WTC11 (cell line): ENCODE results near the gene TPGS1. TPM values are rescaled to one million over a fixed set of nuclear protein-coding genes. Genes with fewer than 3 reads are reported as not detected.

ENCODE experiments used
- ATAC-seq: fragments of 200-7000 bp; cut with Tn5 transposase; 2 replicates; pipeline ENCODE4 v1.10.0; 2021; ENCODE audit warnings: mild to moderate bottlenecking, moderate library complexity
- CTCF ChIA-PET: fragments of 300-600 bp; sonication (Branson Sonifier 250); formaldehyde crosslinking; loops from one replicate; lab custom pipeline; 2021; ENCODE audit warnings: antibody characterized with exemption; lab: Charles Lee
- POLR2A ChIA-PET: fragments of 350-600 bp; sonication (Branson Sonifier 250); formaldehyde crosslinking; loops from one replicate; lab custom pipeline; 2021; ENCODE audit warnings: antibody characterized with exemption; lab: Charles Lee
- DNase-seq: peaks from one replicate; pipeline ENCODE4 v3.0.0; 2021; ENCODE audit warnings: low spot score
- H3K27ac Mint-ChIP-seq: 2 replicates; pipeline ENCODE4 v1.8.0; 2021; ENCODE audit warnings: mixed read lengths
- H3K27me3 Mint-ChIP-seq: 2 replicates; pipeline ENCODE4 v1.8.0; 2021; ENCODE audit warnings: low read depth, mild to moderate bottlenecking, moderate library complexity, mixed read lengths
- H3K36me3 Mint-ChIP-seq: 2 replicates; pipeline ENCODE4 v1.8.0; 2021; ENCODE audit warnings: mixed read lengths
- H3K4me1 Mint-ChIP-seq: 2 replicates; pipeline ENCODE4 v1.8.0; 2022; ENCODE audit warnings: mixed read lengths
- H3K4me3 Mint-ChIP-seq: 2 replicates; pipeline ENCODE4 v1.8.0; 2021; ENCODE audit warnings: mild to moderate bottlenecking, moderate library complexity, mixed read lengths
- H3K9me3 Mint-ChIP-seq: 2 replicates; pipeline ENCODE4 v1.8.0; 2021; ENCODE audit warnings: mixed read lengths
- CREB1 ChIP-seq: sonication (generic); formaldehyde crosslinking; IDR thresholded peaks from 2 replicates; pipeline ENCODE4 v1.8.0; 2023; ENCODE audit warnings: mild to moderate bottlenecking, missing genetic modification reagents
- ELF4 ChIP-seq: sonication (generic); formaldehyde crosslinking; IDR thresholded peaks from 2 replicates; pipeline ENCODE4 v1.8.1; 2022; ENCODE audit warnings: low read depth, mild to moderate bottlenecking, moderate library complexity, missing genetic modification reagents
- ESRRA ChIP-seq: sonication (generic); formaldehyde crosslinking; IDR thresholded peaks from 2 replicates; pipeline ENCODE4 v1.8.1; 2022; ENCODE audit warnings: mild to moderate bottlenecking, missing genetic modification reagents, borderline replicate concordance
- FOXJ3 ChIP-seq: sonication (generic); formaldehyde crosslinking; IDR thresholded peaks from 2 replicates; pipeline ENCODE4 v1.9.0; 2021; ENCODE audit warnings: missing genetic modification reagents, mild to moderate bottlenecking, borderline replicate concordance
- GABPB1 ChIP-seq: sonication (generic); formaldehyde crosslinking; IDR thresholded peaks from 2 replicates; pipeline ENCODE4 v1.8.1; 2023; ENCODE audit warnings: mild to moderate bottlenecking, missing genetic modification reagents
- GRHL2 ChIP-seq: fragments of 250-450 bp; sonication (Bioruptor Pico); IDR thresholded peaks from 2 replicates; pipeline ENCODE4 v1.8.0; 2022; ENCODE audit warnings: mild to moderate bottlenecking, moderate library complexity; ENCODE audit not compliant: insufficient replicate concordance, severe bottlenecking
- HMGA2 ChIP-seq: fragments of 250-450 bp; sonication (Bioruptor Pico); IDR thresholded peaks from 2 replicates; pipeline ENCODE4 v1.4.0; 2021; ENCODE audit warnings: mild to moderate bottlenecking, moderate library complexity
- MXD4 ChIP-seq: fragments of 250-450 bp; sonication (Bioruptor Pico); IDR thresholded peaks from 2 replicates; pipeline ENCODE4 v1.8.0; 2021; ENCODE audit warnings: mild to moderate bottlenecking, moderate library complexity, borderline replicate concordance
- MYBL2 ChIP-seq: sonication (generic); formaldehyde crosslinking; IDR thresholded peaks from 2 replicates; pipeline ENCODE4 v1.8.1; 2023; ENCODE audit warnings: mild to moderate bottlenecking, moderate library complexity, missing genetic modification reagents
- NR1H2 ChIP-seq: sonication (generic); formaldehyde crosslinking; IDR thresholded peaks from 2 replicates; pipeline ENCODE4 v1.9.0; 2021; ENCODE audit warnings: mild to moderate bottlenecking, moderate library complexity, missing genetic modification reagents
- NR3C1 ChIP-seq: sonication (generic); formaldehyde crosslinking; conservative IDR thresholded peaks from 2 replicates; pipeline ENCODE4 v1.8.1; 2023; ENCODE audit warnings: low read depth, mild to moderate bottlenecking, missing genetic modification reagents
- SOX15 ChIP-seq: fragments of 250-450 bp; sonication (Bioruptor Pico); IDR thresholded peaks from 2 replicates; pipeline ENCODE4 v1.9.0; 2021; ENCODE audit warnings: mild to moderate bottlenecking
- TEAD1 ChIP-seq: sonication (generic); formaldehyde crosslinking; IDR thresholded peaks from 2 replicates; pipeline ENCODE4 v1.8.0; 2022; ENCODE audit warnings: mild to moderate bottlenecking, missing genetic modification reagents
- ZNF416 ChIP-seq: fragments of 250-450 bp; sonication (Bioruptor Pico); IDR thresholded peaks from 2 replicates; pipeline ENCODE4 v1.9.0; 2021; ENCODE audit warnings: mild to moderate bottlenecking, inconsistent platforms
- total RNA-seq: library from RNA; stranded (reverse); gene quantifications from 3 replicates; pipeline ENCODE4 v1.2.3, GENCODE V29; 2021
- TF ChIP-seq, protein P1 (sequence below): sonication (generic); formaldehyde crosslinking; IDR thresholded peaks from 2 replicates; pipeline ENCODE4 v1.8.1; 2022; ENCODE audit warnings: low read depth, missing genetic modification reagents, borderline replicate concordance
- TF ChIP-seq, protein P2 (sequence below): sonication (generic); formaldehyde crosslinking; conservative IDR thresholded peaks from 2 replicates; pipeline ENCODE4 v1.8.1; 2022; ENCODE audit warnings: mild to moderate bottlenecking, missing genetic modification reagents
- TF ChIP-seq, protein P3 (sequence below): sonication (generic); formaldehyde crosslinking; IDR thresholded peaks from 2 replicates; pipeline ENCODE4 v1.8.1; 2023; ENCODE audit warnings: mild to moderate bottlenecking, missing genetic modification reagents
- TF ChIP-seq, protein P4 (sequence below): sonication (generic); formaldehyde crosslinking; IDR thresholded peaks from 2 replicates; pipeline ENCODE4 v1.8.1; 2023; ENCODE audit warnings: mild to moderate bottlenecking, missing genetic modification reagents, moderate library complexity
- TF ChIP-seq, protein P5 (sequence below): sonication (generic); formaldehyde crosslinking; IDR thresholded peaks from 2 replicates; pipeline ENCODE4 v1.8.0; 2022; ENCODE audit warnings: mild to moderate bottlenecking, missing genetic modification reagents
- TF ChIP-seq, protein P6 (sequence below): sonication (generic); formaldehyde crosslinking; IDR thresholded peaks from 2 replicates; pipeline ENCODE4 v1.8.0; 2023; ENCODE audit warnings: mild to moderate bottlenecking, missing genetic modification reagents
- TF ChIP-seq, protein P7 (sequence below): fragments of 200-600 bp; IDR thresholded peaks from 2 replicates; pipeline ENCODE4 v1.8.0; 2022; ENCODE audit warnings: antibody characterized with exemption
- TF ChIP-seq, protein P8 (sequence below): sonication (generic); formaldehyde crosslinking; IDR thresholded peaks from 2 replicates; pipeline ENCODE4 v1.8.1; 2022; ENCODE audit warnings: mild to moderate bottlenecking, missing genetic modification reagents, moderate library complexity, borderline replicate concordance

TPGS1 gene
- total RNA-seq, 1 experiment from 2014 or later: 18.8 TPM

DNA sequence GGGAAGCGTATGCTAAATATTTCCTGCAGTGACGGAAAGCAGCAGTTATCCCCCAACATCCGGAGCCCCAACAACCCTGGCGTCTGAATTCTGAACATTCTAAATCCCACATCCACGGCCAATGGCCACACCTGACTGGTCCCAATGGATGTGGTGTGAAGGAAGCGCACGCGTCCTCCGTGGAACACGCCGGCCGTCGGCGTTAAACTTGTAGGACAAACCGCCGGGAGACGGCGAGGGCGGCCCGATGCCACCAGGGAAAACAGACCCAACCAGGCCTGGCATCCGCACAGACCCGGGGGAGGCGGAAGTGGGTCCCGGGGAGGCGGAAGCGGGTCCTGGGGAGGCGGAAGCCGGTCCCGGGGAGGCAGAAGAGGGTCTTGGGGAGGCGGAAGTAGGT is 49.7 kb upstream of the TPGS1 start:
- H3K36me3 Mint-ChIP-seq: no peaks in the 10 kb centered on the region
- CTCF ChIA-PET: no interaction called here
- POLR2A ChIA-PET: no interaction called here
- H3K27ac Mint-ChIP-seq: no peak overlapping the region
- ATAC-seq: no peak
- TF ChIP-seq, protein P1, sequence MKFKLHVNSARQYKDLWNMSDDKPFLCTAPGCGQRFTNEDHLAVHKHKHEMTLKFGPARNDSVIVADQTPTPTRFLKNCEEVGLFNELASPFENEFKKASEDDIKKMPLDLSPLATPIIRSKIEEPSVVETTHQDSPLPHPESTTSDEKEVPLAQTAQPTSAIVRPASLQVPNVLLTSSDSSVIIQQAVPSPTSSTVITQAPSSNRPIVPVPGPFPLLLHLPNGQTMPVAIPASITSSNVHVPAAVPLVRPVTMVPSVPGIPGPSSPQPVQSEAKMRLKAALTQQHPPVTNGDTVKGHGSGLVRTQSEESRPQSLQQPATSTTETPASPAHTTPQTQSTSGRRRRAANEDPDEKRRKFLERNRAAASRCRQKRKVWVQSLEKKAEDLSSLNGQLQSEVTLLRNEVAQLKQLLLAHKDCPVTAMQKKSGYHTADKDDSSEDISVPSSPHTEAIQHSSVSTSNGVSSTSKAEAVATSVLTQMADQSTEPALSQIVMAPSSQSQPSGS (CRISPR knock-in tag): no peak
- TF ChIP-seq, protein P2, sequence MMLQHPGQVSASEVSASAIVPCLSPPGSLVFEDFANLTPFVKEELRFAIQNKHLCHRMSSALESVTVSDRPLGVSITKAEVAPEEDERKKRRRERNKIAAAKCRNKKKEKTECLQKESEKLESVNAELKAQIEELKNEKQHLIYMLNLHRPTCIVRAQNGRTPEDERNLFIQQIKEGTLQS (CRISPR knock-in tag): no peak
- TF ChIP-seq NR1H2 (CRISPR knock-in tag) (no peak), MXD4 (no peak)
- TF ChIP-seq, protein P3, sequence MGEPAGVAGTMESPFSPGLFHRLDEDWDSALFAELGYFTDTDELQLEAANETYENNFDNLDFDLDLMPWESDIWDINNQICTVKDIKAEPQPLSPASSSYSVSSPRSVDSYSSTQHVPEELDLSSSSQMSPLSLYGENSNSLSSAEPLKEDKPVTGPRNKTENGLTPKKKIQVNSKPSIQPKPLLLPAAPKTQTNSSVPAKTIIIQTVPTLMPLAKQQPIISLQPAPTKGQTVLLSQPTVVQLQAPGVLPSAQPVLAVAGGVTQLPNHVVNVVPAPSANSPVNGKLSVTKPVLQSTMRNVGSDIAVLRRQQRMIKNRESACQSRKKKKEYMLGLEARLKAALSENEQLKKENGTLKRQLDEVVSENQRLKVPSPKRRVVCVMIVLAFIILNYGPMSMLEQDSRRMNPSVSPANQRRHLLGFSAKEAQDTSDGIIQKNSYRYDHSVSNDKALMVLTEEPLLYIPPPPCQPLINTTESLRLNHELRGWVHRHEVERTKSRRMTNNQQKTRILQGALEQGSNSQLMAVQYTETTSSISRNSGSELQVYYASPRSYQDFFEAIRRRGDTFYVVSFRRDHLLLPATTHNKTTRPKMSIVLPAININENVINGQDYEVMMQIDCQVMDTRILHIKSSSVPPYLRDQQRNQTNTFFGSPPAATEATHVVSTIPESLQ (CRISPR knock-in tag): no peak
- peaks cover 6% of the 10 kb centered on the region; the same call in 1 of the 2 replicates for H3K4me1 Mint-ChIP-seq
- no peak for DNase-seq
- H3K27me3 Mint-ChIP-seq: peaks cover 24% of the 10 kb centered on the region
- H3K4me3 Mint-ChIP-seq: no peak overlapping the region
- H3K9me3 Mint-ChIP-seq: no peaks in the 10 kb centered on the region

DNA sequence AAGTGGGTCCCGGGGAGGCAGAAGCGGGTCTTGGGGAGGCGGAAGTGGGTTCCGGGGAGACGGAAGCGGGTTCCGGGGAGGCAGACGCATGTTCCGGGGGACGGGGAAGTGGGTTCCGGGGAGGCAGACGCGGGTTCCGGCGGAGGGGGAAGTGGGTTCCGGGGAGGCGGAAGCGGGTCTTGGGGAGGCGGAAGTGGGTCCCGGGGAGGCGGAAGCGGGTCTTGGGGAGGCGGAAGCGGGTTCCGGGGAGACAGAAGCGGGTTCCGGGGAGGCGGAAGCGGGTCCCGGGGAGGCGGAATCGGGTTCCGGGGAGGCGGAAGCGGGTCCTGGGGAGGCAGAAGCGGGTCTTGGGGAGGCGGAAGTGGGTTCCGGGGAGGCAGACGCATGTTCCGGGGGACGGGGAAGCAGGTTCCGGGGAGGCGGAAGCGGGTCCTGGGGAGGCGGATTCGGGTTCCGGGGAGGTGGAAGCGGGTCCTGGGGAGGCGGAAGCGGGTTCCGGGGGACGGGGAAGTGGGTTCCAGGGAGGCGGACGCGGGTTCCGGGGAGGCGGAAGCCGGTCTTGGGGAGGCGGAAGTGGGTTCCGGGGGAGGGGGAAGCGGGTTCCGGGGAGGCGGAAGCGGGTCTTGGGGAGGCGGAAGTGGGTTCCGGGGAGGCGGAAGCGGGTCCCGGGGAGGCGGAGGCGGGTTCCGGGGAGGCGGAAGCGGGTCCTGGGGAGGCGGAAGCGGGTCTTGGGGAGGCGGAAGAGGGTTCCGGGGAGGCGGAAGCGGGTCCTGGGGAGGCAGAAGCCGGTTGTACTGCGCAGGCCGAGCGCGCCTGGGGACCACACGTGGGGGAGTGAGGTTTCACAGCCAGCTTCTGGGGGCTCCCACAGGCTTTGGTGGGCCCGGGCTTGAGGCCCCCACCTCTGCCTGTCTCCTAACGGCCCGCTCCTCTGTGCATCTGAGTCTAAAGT is 48.9 kb upstream of the TPGS1 start:
- ATAC-seq (no peak), DNase-seq (no peak)
- ChIA-PET CTCF (no interaction called here), POLR2A (no interaction called here)
- Mint-ChIP-seq H3K4me3 (no peak overlapping the region), H3K27me3 (peaks cover 31% of the 10 kb centered on the region), H3K36me3 (no peaks in the 10 kb centered on the region), H3K9me3 (no peaks in the 10 kb centered on the region), H3K4me1 (peaks cover 6% of the 10 kb centered on the region; the same call in 1 of the 2 replicates), H3K27ac (no peak overlapping the region)
- TF ChIP-seq ESRRA (CRISPR knock-in tag): no peak
- TF ChIP-seq, protein P4, sequence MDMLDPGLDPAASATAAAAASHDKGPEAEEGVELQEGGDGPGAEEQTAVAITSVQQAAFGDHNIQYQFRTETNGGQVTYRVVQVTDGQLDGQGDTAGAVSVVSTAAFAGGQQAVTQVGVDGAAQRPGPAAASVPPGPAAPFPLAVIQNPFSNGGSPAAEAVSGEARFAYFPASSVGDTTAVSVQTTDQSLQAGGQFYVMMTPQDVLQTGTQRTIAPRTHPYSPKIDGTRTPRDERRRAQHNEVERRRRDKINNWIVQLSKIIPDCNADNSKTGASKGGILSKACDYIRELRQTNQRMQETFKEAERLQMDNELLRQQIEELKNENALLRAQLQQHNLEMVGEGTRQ: no peak
- no peak for TF ChIP-seq HMGA2 (CRISPR knock-in tag)
- TF ChIP-seq NR3C1: no peak
- TF ChIP-seq MYBL2 (CRISPR knock-in tag): no peak
- no peak for TF ChIP-seq TEAD1
- TF ChIP-seq NR1H2 (CRISPR knock-in tag): no peak
- no peak for TF ChIP-seq SOX15 (CRISPR knock-in tag)
- TF ChIP-seq ELF4 (CRISPR knock-in tag): no peak
- TF ChIP-seq, protein P5, sequence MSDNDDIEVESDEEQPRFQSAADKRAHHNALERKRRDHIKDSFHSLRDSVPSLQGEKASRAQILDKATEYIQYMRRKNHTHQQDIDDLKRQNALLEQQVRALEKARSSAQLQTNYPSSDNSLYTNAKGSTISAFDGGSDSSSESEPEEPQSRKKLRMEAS: no peak
- TF ChIP-seq, protein P6, sequence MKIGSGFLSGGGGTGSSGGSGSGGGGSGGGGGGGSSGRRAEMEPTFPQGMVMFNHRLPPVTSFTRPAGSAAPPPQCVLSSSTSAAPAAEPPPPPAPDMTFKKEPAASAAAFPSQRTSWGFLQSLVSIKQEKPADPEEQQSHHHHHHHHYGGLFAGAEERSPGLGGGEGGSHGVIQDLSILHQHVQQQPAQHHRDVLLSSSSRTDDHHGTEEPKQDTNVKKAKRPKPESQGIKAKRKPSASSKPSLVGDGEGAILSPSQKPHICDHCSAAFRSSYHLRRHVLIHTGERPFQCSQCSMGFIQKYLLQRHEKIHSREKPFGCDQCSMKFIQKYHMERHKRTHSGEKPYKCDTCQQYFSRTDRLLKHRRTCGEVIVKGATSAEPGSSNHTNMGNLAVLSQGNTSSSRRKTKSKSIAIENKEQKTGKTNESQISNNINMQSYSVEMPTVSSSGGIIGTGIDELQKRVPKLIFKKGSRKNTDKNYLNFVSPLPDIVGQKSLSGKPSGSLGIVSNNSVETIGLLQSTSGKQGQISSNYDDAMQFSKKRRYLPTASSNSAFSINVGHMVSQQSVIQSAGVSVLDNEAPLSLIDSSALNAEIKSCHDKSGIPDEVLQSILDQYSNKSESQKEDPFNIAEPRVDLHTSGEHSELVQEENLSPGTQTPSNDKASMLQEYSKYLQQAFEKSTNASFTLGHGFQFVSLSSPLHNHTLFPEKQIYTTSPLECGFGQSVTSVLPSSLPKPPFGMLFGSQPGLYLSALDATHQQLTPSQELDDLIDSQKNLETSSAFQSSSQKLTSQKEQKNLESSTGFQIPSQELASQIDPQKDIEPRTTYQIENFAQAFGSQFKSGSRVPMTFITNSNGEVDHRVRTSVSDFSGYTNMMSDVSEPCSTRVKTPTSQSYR (CRISPR knock-in tag): no peak
- no peak for TF ChIP-seq ZNF416
- TF ChIP-seq GABPB1 (CRISPR knock-in tag): no peak
- TF ChIP-seq CREB1 (CRISPR knock-in tag): no peak
- no peak for TF ChIP-seq GRHL2 (CRISPR knock-in tag)
- TF ChIP-seq, protein P7, sequence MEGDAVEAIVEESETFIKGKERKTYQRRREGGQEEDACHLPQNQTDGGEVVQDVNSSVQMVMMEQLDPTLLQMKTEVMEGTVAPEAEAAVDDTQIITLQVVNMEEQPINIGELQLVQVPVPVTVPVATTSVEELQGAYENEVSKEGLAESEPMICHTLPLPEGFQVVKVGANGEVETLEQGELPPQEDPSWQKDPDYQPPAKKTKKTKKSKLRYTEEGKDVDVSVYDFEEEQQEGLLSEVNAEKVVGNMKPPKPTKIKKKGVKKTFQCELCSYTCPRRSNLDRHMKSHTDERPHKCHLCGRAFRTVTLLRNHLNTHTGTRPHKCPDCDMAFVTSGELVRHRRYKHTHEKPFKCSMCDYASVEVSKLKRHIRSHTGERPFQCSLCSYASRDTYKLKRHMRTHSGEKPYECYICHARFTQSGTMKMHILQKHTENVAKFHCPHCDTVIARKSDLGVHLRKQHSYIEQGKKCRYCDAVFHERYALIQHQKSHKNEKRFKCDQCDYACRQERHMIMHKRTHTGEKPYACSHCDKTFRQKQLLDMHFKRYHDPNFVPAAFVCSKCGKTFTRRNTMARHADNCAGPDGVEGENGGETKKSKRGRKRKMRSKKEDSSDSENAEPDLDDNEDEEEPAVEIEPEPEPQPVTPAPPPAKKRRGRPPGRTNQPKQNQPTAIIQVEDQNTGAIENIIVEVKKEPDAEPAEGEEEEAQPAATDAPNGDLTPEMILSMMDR: no peak
- TF ChIP-seq FOXJ3 (CRISPR knock-in tag): no peak
- TF ChIP-seq, protein P8, sequence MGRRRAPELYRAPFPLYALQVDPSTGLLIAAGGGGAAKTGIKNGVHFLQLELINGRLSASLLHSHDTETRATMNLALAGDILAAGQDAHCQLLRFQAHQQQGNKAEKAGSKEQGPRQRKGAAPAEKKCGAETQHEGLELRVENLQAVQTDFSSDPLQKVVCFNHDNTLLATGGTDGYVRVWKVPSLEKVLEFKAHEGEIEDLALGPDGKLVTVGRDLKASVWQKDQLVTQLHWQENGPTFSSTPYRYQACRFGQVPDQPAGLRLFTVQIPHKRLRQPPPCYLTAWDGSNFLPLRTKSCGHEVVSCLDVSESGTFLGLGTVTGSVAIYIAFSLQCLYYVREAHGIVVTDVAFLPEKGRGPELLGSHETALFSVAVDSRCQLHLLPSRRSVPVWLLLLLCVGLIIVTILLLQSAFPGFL (CRISPR knock-in tag): no peak
